GDM1 (cell line): ENCODE data around the gene ZNF267.
"Not testable (repeated sequence)": the region's sequence is repeated elsewhere in the genome, so short reads cannot be mapped to it uniquely, and the experiment has no call there.

Source experiments
- DNase-seq: peaks from one replicate; lab custom pipeline; 2025; lab: John Stamatoyannopoulos, UW

The ZNF267 gene

DNA sequence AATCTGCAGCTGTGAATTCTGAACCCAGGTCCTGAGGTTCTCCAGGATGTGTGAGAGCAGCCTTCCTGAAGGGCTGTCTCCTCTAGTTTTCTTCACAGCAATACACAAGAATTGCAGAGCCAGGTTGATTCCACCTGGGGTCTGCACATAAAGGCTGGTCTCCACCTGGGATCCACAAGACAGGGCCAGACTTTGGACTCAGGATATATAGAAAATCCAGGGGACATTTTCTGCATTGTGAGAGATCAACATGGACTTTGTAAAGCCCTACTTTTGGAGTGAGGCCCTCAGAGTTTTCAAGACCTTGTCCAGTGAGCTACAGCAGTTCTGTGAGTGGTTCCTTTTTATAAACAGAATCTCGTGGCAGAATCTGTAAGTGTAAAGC is 6.3 kb downstream of the ZNF267 start:
- DNase-seq, result no peak

DNA sequence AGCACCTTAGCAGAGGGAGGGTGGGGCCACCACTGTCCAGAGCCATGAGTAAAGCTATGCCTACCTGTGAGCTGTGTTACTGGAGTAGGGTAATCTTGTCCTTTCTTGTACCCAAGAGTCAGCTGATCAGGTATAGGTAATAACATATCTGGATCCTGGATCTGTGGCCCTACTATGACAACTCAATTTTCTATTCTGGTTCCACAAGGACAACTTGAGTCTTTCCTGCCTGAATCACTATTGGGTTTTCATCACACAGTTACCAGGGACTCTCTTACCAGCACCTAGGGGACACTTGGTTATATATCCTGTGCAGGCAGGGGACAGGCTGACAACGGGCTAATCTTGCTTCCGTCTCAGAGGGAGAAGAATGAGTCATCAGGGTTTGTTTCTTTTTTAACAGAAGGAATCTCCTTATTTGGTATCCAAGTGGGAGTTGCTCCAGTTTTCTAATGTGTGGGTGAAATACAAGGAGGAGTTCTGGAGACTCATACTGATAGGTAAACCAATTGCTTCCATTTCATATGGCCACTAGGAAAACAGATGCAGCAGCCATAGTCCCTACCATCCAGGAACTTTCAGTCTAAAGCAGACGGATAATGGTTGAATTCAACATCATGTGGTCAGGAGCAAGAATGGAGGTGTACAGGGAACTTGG is 6.8 kb downstream of the ZNF267 start:
- peak; percentile 16 for DNase-seq

DNA sequence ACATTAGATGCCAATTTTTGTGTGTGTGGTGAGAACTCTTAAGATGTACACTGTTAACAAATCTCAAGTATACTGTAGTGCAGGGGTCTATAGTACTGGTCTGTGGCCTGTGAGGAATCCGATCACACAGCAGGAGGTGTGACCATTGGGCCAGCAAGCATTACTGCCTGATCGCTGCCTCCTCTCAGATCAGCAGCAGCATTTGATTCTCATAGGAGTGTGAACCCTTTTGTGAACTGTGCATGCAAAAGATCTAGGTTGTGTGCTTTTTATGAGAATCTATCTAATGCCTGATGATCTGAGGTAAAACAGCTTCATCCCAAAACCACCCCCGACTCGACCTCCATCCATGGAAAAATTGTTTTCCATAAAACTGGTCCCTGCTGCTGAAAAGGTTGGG is 12.6 kb downstream of the ZNF267 start:
- DNase-seq, result no peak

DNA sequence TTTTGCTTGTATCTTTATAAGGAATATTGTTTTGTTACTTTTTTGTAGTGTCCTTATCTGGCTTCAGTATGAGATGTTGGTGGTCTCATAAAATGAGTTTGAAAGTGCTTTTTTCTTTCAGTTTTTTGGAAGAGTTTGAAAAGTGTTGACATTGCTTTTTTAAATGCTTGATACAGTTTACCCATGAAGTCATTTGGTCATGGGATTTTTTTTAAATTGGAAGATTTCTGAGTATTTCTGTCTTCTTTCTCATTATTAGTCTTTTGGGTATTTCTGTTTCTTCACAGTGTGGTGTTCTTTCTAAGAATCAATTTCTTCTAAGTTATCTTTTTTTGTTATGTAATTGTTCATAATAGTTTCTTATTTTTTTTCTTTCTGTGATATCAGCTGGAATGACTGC is 15.1 kb downstream of the ZNF267 start:
- DNase-seq, result no peak

DNA sequence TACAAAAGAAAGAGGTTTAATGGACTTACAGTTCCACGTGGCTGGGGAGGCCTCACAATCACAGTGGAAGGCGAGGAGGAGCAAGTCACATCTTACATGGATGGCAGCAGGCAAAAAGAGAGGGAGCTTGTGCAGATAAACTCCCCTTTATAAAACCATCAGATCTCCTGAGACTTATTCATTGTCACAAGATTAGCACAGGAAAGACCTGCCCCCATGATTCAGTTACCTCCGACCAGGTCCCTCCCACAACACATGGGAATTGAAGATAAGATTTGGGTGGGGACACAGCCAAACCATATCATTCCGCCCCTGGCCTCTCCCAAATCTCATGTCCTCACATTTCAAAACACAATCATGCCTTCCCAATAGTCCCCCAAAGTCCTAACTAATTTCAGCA is 18.5 kb downstream of the ZNF267 start:
- DNase-seq, result not testable (repeated sequence)

DNA sequence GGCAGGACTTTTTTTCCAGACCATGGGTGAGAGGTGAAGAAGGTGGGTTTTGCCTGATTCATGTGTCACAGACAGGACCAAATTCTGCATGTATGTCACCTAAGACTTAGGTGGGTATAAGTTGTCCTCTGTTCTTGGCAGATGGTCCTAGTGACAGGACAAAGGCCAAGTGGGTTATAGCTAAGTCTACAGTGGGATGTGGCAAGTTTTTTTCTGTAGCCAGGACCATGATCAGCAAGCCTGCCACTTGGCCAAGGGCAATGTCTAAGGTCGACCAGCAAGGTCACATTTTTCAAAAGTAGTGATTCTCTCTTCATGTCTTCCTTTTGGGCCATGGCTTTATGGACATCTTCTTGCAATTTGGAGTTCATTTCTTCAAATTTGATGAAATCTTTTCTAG is 20.2 kb downstream of the ZNF267 start:
- DNase-seq, result no peak

DNA sequence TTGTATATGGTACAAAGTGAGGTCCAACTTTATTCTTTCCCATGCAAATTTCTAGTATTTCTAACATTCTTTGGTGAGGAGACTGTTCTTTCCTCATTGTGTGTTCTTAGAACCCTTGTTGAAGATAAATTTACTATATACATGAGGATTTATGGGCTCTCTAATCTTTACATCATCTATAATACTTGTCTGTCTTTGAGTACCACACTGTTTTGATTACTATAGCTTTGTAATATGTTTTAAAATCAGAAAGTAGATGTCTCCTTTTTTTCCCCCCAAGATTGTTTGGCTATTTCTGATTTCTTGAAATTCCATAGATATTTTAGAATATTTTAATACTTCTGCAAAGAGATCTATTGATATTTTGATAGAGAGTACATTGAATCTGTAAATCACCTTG is 23.7 kb downstream of the ZNF267 start:
- no peak for DNase-seq

DNA sequence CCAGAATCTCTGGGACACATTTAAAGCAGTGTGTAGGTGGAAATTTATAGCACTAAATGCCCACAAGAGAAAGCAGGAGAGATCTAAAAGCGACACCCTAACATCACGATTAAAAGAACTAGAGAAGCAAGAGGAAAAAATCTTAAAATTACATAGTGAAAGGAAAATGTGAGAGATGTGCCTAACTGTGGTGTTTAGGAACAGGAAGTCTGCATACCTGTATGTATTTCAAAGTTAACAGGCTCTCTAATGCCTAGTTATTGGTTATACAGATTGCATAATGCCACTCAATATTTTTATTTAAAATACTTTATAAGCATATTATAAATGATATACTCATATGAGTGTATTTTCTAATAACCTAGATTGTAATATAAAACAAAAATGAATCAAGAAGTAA is 25.9 kb downstream of the ZNF267 start:
- no peak for DNase-seq

DNA sequence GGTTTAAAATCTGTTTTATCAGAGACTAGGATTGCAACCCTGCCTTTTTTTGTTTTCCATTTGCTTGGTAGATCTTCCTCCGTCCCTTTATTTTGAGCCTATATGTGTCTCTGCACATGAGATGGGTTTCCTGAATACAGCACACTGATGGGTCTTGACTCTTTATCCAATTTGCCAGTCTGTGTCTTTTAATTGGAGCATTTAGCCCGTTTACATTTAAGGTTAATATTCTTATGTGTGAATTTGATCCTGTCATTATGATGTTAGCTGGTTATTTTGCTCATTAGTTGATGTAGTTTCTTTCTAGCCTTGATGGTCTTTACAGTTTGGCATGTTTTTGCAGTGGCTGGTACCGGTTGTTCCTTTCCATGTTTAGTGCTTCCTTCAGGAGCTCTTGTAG is 31.0 kb downstream of the ZNF267 start:
- not testable (repeated sequence) for DNase-seq

DNA sequence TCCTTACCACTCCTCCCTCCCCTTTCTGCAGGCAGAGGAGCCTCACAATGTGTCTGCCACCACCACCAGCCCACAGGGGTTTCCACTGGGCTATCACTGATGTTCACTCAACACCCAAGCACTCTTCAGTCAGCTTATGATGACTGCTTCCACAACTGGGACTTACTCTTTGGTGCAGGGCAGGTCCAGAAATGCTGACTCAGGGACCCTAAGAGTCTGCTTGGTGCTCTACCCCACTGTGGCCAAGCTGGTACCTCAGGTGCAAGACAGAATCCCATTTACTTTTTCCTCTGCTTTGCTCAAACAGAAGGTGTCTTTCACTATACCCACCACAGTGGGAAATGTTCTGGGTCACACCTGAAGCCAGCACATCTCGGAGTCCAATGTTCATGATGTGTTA is 40.1 kb downstream of the ZNF267 start:
- DNase-seq, result no peak

DNA sequence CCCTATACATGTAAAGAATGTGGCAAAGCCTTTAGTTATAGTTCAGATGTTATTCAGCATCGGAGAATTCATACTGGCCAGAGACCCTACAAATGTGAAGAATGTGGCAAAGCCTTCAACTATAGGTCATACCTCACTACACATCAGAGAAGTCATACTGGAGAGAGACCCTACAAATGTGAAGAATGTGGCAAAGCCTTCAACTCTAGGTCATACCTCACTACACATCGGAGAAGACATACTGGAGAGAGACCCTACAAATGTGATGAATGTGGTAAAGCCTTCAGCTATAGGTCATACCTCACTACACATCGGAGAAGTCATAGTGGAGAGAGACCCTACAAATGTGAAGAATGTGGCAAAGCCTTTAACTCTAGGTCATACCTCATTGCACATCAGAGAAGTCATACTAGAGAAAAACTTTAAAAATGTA is 42.5 kb downstream of the ZNF267 start:
- no peak for DNase-seq

DNA sequence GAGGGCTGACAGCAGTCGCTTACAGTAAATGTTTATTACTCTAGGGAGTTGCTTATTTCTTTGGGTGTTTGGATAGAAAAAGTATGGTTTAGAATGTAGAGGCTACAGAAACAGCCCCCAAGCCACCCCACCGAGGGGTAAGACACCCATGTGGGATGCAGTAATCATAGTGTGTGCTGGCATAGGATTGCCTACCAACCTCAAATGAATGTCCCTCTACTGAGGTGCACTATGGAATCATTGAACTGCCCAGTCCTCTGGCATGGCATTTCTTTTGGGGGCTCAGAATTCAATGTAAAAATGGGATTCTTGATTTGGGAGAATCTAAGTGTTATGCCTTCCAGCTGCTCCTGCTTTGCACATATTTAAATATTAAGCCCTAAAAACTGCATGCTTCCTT is 46.8 kb downstream of the ZNF267 start:
- no peak for DNase-seq

DNA sequence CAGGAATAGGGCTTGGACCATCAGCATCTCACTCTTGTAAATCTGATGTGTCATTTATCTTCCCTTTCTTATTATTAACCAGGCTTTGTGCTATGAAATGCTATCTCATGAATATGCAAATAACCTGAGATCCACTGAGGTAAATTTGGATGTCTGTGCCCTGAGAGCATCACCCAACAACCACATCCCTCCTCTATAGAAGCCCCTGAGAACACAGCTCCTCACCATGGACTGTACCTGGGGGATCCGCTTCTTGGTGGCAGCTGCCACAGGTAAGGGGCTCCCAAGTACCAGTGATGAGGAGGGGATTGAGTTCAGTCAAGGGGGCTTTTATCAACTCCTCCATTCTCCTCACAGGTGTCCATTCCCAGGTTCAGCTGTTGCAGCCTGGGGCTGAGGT is 78.2 kb downstream of the ZNF267 start:
- not testable (repeated sequence) for DNase-seq

DNA sequence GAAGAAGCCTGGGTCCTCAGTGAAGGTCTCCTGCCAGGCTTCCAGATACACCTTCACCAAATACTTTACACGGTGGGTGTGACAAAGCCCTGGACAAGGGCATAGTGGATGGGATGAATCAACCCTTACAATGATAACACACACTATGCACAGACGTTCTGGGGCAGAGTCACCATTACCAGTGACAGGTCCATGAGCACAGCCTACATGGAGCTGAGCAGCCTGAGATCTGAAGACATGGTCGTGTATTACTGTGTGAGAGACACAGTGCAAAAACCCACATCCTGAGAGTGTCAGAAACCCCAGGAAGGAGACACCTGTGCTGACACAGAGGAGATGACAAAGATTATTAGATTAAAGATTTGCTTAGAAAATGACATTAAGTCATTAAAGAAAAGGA is 78.6 kb downstream of the ZNF267 start:
- not testable (repeated sequence) for DNase-seq

DNA sequence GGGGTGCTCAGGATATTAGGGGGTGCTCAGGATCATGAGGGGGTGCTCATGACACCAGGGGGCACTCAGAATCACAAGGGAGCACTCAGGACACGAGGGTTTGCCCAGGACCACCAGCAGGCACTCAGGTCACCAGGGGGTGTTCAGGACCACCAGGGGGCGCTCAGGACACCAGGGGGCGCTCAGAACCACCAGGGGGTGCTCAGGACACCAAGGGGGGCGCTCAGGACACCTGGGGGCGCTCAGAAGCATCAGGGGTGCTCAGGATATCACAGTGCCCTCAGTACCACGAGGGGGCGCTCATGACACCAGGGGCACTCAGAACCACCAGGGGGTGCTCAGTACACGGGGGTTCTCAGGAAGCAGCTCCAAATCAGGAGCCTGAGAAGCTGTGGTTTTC is 82.6 kb downstream of the ZNF267 start:
- not testable (repeated sequence) for DNase-seq

DNA sequence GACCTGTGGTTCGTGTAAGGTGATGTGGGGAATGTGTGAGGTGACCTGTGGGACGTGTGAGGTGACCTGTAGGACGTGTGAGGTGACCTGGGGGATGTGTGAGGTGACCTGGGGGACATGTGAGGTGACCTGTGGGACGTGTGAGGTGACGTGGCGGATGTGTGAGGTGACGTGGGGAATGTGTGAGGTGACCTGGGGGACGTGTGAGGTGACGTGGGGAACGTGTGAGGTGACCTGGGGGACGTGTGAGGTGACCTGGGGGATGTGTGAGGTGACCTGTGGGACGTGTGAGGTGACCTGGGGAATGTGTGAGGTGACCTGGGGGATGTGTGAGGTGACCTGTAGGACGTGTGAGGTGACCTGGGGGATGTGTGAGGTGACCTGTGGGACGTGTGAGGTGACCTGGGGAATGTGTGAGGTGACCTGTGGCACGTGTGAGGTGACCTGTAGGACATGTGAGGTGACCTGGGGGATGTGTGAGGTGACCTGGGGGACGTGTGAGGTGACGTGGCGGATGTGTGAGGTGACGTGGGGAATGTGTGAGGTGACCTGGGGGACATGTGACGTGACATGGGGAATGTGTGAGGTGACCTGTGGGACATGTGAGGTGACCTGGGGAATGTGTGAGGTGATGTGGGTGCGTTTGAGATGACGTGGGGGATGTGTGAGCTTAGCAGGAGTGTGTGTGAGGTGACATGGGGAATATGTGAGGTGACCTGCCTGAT is 86.7 kb downstream of the ZNF267 start:
- DNase-seq, result not testable (repeated sequence)
